ENCODE measurements around the gene UCHL1.

The UCHL1 gene

GRCh38 chr4:41256740-41257256 is at the start of gene UCHL1:
UCHL1 (plus strand) TSS chr4:41256928; CDS start chr4:41256977, 49 bp downstream.
- no peak for DNase-seq

- no peak for DNase-seq
Measured at GRCh38 chr4:41207291-41207831, 49.4 kb upstream of the UCHL1 start.

GRCh38 chr4:41209187-41209586 is 47.5 kb upstream of the UCHL1 start:
- no peak for DNase-seq

GRCh38 chr4:41209901-41210300 is 46.8 kb upstream of the UCHL1 start:
- DNase-seq = no peak

- no peak for DNase-seq
Measured at GRCh38 chr4:41211951-41212615, 44.6 kb upstream of the UCHL1 start.

- peak; percentile 12 for DNase-seq
Measured at GRCh38 chr4:41212616-41213203, 44.0 kb upstream of the UCHL1 start.

- no peak for DNase-seq
Measured at GRCh38 chr4:41213625-41214135, 43.0 kb upstream of the UCHL1 start.

- DNase-seq = peak; percentile 59
Measured at GRCh38 chr4:41214136-41214824, 42.4 kb upstream of the UCHL1 start, which contains the start of gene APBB2. APBB2 (minus strand) TSS chr4:41214542; CDS start chr4:41033254, 181,288 bp downstream.

- no peak for DNase-seq
Measured at GRCh38 chr4:41214825-41215146, 41.9 kb upstream of the UCHL1 start.

GRCh38 chr4:41215155-41215554 is 41.6 kb upstream of the UCHL1 start:
- DNase-seq = no peak

GRCh38 chr4:41215969-41216293 is 40.8 kb upstream of the UCHL1 start:
- no peak for DNase-seq

GRCh38 chr4:41216294-41217019 is 40.3 kb upstream of the UCHL1 start:
- DNase-seq = peak; percentile 25

- no peak for DNase-seq
Measured at GRCh38 chr4:41217020-41217333, 39.8 kb upstream of the UCHL1 start.

- no peak for DNase-seq
Measured at GRCh38 chr4:41217374-41217773, 39.4 kb upstream of the UCHL1 start.

GRCh38 chr4:41218703-41219102 is 38.0 kb upstream of the UCHL1 start:
- no peak for DNase-seq

- no peak for DNase-seq
Measured at GRCh38 chr4:41219421-41219950, 37.2 kb upstream of the UCHL1 start.

- no peak for DNase-seq
Measured at GRCh38 chr4:41221850-41222645, 34.7 kb upstream of the UCHL1 start.

GRCh38 chr4:41227902-41228301 is 28.8 kb upstream of the UCHL1 start:
- no peak for DNase-seq

- no peak for DNase-seq
Measured at GRCh38 chr4:41232406-41232805, 24.3 kb upstream of the UCHL1 start.

- DNase-seq = no peak
Measured at GRCh38 chr4:41232856-41233255, 23.9 kb upstream of the UCHL1 start.

GRCh38 chr4:41236032-41236431 is 20.7 kb upstream of the UCHL1 start:
- DNase-seq = no peak

- no peak for DNase-seq
Measured at GRCh38 chr4:41236508-41236907, 20.2 kb upstream of the UCHL1 start.

All from hematopoietic multipotent progenitor cell treated with erythropoietin and hydrocortisone succinate and interleukin-3 and kit ligand, for 8 days (in vitro differentiated cells).